Stimulated activated CD4-positive, alpha-beta T cell treated with anti-CD3 and anti-CD28 coated beads, Interleukin-1b, Interleukin-23, amount 100 ng/mL, for 24 hours (primary cell): ENCODE results near the gene RNASEH2B.

Experiments used
- DNase-seq, 4 experiments: peaks; one replicate each; pipeline ENCODE4 v3.0.0-alpha.2; 2020; ENCODE audit warnings: low read depth in 4 of 4, low spot score in 1 of 4

RNASEH2B gene

DNA sequence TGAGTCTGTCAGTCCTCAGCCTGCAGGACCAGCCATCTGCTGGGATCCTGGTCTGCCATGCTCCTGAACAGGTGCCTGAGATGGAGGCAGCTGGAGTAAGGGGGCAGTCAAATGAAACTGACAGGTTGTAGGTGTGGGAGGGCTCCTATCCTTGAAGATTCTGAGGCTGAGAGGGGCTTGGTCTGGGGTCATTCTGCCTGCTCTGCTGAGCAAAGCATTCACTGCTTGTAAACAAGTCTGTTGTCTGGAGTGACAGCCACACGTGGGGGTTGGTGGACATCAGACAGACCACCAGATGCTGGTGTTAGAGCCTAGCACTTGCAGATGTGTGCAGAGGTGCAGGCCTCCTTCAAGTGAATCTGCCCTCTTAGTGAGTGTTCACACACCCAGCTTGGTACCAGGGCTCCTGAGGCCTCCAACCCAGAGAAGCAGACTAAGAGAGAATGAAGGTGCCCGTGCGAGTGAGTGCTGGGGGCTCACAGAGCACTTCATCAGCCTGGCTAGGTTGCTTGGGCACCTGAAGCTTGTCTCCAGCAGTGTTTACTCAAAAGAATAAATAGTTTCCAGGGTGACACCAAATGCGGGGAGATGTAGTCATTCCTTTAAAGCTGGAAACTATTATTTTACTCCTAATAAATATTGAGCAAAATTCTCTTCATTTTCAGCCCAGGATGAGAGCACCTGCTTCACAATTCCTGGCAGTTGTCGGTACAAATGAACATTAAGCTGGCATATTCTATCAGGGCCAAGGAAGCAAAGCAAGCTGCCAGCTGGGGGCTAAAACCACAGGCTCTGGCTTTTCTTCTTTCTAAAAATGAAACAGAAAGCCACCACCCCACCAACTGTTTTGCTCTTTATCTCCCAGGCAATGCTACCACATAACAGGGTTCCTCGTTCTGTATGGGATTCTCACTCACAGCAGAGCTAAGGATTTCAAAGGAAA lies 82.3 kb downstream of the RNASEH2B start:
- no peak for DNase-seq

DNA sequence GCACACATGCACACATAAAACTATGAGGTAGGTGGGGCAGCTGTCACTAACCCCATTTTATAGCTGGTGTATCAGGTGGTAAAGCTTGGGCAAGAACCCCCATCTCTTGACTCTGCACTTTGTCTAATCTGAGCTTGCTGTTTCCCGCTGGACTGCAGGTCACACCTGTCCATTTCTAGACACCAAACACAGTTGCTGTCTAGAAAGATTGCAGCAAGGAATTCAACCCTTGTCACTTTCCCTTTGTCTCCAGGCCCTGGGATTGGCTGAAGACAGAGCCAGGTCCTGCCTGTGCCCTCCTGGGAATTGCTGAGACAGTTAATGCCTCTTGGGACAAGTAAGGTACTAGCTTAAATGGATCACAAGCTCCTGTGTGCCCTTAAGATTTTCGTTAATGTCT lies 83.8 kb downstream of the RNASEH2B start:
- DNase-seq, result no peak

DNA sequence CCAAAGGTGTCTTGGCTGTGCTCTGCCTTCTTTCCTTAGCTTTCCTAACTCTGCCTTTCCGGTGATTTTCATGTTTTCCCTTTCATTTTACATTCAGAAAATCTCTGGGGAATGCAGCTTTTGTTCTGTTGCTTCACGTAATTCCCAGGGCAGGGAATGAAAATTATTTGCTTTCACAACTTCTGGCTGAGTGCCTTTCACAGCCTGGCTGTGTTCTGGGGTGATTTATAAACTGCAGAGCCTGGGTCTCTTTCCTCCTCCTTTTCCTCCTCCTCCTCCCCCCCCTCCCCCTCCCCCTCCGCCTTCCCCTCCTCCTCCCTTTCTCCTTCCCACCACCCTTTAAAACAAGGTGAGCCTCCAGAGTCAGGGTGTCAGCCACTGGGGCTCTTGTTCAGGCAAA lies 84.3 kb downstream of the RNASEH2B start:
- DNase-seq, result no peak

DNA sequence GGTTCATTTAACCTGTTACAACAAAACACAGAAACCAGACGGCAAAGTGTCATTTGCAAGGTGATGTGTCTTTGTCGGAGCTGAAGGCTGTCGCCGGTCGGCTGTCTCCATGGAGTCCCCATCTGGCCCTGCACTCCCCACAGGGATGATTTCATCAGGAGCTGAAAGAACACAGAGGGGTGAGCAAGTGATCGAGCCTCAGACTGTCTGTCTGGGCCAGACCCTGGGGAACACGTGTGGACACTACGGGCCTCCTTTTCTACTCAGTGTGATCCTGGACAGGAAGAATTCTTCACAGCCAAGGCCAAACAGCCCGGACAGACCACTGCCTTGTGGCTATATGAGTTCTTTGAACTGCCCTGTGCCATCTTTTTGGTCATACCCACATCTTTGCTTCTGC lies 85.1 kb downstream of the RNASEH2B start:
- no peak for DNase-seq

DNA sequence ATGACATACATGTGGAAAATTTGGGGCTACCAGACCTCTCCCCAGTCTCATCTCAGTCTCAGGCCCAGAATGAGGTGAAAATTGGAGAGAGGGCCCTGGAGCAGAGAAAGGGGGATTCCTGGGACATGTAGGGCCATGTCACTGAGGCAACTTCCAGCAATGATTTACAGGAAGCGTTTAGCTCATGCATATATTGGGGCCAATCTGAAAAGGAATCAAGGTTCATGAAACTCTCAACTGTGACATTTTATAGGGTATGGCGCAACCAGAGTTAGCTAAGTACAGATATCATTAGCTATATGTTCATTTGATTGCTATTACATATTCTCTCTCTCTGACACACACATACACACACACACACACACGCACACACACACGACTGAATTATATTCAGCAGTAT lies 86.3 kb downstream of the RNASEH2B start:
- DNase-seq, result no peak

DNA sequence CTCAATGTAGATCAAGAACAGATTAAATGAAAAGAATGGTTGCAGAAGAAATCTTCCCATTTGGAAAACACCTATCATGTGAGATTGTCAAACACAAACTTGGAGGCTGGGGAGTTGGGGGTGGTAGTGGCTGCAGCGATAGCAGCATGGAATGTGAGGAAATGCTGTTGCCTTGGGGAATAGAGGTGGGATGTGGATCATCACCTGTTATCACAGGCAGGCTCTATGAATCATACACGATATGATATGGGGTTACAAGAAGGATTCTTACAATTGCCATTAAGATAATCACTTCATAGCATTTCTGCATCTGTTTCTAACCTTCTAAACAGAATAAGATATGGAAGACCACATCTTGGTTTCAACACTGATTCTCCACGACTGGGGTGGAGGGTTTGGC lies 88.7 kb downstream of the RNASEH2B start:
- DNase-seq, result no peak

DNA sequence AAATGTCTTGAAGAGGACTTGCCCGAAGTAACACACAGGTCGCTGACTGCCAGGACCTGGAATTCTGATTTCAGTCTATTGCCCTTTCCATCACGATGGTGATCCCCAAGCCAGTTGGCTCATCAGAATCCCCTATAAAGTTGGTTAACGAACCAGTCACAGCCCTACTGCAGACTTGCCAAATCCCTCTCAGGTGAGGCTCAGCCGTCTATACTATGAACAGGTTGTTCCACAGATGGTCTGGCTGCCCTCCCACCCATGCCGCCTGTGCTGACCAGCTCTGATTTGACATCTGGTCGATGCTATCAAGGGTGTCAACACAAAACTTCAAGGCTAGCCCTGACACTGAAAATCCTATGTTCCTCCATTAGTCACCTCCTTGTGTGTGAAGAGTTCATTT lies 90.0 kb downstream of the RNASEH2B start:
- DNase-seq, result no peak

DNA sequence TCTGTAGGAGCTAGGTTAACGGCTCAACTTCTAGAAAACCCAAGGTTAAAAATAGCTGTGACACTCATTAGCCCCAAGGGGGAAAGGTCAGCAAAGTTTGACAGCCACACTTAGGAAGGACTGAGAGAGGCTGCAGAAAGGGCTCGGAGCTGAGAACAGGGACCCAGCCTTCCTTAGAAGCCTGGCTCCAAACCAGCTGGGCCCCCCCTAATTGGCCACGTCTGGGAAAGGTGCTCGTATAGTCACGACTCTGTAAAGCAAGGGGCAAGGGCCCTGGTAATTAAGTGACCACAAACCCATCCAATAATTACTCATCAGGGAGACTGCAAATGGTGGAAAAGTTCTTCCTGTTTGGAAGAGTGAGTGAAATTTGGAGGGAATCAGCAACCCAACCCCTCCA lies 90.5 kb downstream of the RNASEH2B start:
- DNase-seq, result no peak

DNA sequence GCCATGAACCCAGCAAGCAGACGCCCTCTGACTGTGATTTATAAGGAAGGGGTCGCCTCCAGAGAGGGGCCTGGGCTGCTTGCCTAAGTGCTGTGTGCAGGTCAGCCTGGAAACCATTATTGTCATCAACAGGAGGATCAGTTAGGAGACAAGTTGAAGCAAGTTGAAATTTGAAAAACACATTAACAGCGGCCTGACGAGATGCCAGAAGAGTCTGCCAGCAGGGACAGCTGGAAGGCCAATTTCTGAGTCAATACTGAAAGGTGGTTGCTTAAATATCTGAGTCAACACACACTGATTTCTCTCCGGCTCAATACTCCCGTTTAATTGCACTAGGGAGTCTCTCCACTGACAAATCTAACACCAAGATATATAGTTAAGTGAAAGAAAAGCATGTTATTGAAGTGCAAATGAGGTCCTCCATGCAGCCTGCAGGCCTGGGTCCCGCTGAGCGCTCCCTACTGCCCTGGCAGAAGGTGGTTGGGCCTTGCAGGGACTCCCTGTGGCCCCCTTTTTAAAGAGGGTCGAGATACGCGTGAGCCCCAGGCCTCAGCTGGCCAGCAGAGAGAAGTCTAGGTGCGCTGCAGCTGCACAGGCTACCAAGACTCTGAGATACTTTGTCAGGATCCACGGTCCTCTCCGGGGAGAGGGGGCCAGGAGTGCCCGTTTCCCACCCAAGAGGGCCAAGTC lies 91.1 kb downstream of the RNASEH2B start:
- DNase-seq, result no peak

DNA sequence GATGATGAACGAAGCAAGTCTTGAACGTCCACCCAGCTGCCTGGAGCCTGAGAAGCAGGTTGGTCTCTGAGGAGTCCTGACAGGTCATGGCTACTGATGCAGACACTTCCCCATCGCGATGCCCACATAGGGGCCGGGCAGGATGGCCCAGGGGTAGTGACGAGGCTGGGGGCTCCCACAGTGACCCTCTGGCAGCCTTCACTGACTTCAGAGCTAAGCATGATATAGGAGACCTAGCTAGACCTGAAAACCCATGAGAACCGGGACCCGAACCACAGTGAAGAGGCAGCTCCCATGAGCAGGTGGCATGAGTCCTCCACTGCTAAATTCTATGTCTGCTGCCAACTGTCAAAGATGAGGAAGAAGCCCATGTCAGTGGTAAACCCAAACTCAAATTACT lies 91.7 kb downstream of the RNASEH2B start:
- no peak for DNase-seq

DNA sequence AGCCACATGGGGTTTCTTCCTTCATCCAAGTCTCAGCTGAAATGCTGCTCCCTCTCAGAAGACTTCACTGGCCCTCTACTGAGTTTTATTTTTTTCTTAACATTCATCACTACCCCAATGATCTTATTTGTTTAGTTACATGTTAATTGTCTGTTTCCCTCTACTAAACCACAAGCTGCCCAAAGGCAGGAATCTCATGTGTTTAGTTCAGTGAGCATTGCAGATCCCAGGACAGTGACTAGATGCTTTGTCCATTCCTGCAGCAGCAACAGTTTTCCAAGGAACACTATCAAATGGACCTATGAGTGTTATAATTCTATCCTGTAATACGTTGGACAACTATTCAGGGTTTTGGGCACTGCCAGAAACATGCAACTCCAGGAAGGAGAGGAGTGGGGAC lies 93.1 kb downstream of the RNASEH2B start:
- DNase-seq, result no peak

DNA sequence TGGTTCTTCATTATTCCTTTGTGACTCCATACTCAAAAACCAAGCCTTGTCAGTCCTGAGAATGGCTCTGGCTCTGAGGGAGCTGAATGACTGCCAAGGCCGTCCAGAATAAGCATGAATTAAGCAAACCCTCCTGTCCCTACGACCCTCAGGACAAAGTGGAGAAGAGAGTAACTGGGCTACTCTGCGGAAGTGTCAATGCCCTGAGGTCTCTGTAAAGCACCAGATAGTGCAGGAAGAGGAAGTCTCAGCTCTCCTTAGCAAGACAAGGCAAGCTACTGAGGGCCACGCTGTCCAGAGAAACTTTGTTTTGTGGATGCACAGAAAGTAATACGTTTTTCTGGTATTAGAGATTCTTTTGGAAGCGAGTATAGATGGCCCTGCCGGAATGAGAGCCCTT lies 94.1 kb downstream of the RNASEH2B start:
- DNase-seq, result no peak

DNA sequence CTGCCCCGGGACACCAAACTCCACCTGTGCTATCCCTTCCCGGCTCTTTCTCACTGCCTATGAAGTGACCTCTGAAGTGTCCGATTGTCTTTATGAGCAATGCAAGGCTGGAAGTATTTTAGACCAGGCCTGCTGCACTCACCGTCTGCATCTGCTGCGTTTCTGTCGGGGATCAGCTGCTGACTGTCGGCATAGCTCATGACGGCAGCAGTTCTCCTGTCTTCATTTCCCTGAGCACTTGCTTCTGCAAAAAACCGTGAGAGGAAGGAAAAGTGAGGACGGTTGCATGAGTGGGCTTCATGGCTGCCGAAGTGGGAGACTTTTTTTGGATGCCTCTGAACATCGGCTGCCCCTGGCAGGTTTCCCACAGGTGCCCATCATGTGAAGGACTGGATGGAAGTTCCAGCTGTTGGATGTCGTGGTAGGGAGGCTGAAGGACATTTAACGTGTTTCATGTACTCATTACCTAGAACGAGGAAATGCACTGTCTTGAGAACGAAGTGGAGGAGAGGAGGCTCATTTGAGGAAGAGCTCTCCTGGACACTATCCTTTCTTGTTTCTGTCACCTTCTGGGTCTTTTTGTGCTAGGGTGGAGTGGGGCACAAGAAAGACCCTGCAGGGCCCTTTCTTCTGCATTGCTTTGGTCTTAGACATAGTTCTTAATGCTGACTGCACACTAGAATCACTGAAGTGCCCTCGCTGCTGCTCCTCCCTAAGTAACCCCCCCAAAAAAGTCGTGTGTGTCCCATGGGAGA lies 94.7 kb downstream of the RNASEH2B start:
- no peak for DNase-seq

DNA sequence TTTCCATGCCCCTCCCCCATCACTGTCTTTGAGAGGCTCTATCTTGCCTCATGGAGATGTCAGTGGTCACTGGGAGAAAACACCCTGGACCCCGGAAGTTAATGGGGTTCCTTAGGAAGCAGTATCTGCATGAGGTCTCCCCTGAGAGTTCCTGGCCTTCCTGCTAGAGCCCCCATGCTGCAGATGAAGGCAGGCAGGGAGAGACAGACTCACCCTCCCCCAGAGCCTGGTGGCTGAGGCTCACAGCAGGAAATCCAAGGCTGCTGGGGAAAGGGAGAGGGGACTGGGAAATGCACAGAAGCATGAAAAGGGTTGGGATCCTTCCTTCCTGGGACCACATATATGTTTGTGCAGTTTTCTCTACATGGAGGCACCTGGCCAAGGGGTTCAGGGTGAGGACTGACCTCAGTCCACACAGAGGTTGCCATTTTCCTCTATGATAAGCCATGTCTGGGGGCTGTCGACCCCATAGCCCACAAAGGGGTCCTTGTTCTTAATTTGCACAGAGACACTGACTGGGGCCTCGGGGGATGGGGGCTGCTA lies 95.4 kb downstream of the RNASEH2B start:
- no peak for DNase-seq

DNA sequence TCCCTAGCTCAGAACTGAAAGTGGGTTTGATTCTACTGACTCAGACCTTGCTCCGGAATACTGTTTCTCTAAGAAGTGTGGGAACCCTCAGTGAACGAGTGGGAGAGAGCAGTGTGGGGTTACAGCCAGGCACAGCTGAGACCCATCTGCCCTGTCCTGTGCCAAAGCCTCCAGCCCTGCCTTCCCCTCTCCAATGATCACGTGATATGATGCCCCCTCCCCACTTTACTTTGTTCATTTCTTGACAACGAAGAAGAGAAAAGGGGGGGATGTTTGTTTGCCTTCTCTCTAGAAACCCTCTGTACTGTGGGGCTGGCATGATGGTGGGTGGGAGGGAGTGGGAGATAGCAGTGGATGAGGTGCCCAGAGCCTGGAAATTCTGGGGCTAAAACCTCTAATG lies 96.0 kb downstream of the RNASEH2B start:
- no peak for DNase-seq
